ENCODE results near the gene CEP112.

CEP112 gene

GRCh38 chr17:65670667-65671371, 521.1 kb downstream of the CEP112 start:
- no peak for FAIRE-seq

DNA sequence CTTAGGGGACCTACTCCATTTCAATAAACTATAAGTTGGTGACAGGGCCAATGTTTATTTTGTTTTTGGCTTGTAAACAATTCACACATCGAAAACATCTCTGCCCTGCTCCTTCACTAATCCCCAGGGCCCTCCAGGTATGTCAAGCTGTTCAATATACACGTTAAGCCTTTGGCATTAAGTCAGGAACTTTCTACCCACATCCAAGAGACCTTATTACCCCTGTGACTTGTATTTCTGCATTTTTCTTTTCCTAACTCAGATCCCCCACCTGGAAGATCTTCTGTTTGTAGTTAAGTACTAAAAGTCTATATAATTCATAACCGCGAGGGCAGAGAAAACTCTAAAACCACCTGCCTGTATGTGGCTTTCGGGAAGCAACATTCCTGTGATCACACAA, 523.7 kb downstream of the CEP112 start:
- FAIRE-seq = no peak

- no peak for FAIRE-seq
Measured at GRCh38 chr17:65667656-65668055, 524.3 kb downstream of the CEP112 start.

GRCh38 chr17:65666876-65667321, 525.0 kb downstream of the CEP112 start:
- FAIRE-seq = no peak

GRCh38 chr17:65665966-65666365, 526.0 kb downstream of the CEP112 start:
- no peak for FAIRE-seq

GRCh38 chr17:65664696-65665095, 527.2 kb downstream of the CEP112 start:
- no peak for FAIRE-seq

GRCh38 chr17:65664266-65664665, 527.7 kb downstream of the CEP112 start:
- FAIRE-seq = no peak

- FAIRE-seq = no peak
Measured at GRCh38 chr17:65662196-65662595, 529.7 kb downstream of the CEP112 start.

- FAIRE-seq = no peak
Measured at GRCh38 chr17:65660947-65661346, 531.0 kb downstream of the CEP112 start.

GRCh38 chr17:65660078-65660477, 531.9 kb downstream of the CEP112 start:
- no peak for FAIRE-seq

DNA sequence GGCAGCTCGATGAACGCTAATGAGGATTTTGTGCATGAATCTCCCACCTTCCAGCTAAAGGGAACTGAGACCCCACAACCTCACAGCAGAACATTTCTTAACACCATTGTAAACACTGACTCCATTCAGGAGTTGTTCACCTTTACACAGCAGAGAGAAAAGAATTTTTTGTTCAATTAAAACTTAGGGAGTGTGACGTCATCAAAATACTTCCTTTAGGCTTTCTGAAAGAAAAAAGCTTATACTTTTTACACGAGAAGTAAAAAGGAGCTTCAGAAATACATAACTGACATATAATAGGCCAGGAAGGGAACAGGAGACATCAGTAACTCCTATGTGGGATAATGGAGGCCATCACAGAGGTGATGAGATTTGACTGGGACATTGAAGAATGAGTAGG, 532.4 kb downstream of the CEP112 start:
- FAIRE-seq = no peak

- FAIRE-seq = no peak
Measured at GRCh38 chr17:65657251-65657828, 534.6 kb downstream of the CEP112 start.

DNA sequence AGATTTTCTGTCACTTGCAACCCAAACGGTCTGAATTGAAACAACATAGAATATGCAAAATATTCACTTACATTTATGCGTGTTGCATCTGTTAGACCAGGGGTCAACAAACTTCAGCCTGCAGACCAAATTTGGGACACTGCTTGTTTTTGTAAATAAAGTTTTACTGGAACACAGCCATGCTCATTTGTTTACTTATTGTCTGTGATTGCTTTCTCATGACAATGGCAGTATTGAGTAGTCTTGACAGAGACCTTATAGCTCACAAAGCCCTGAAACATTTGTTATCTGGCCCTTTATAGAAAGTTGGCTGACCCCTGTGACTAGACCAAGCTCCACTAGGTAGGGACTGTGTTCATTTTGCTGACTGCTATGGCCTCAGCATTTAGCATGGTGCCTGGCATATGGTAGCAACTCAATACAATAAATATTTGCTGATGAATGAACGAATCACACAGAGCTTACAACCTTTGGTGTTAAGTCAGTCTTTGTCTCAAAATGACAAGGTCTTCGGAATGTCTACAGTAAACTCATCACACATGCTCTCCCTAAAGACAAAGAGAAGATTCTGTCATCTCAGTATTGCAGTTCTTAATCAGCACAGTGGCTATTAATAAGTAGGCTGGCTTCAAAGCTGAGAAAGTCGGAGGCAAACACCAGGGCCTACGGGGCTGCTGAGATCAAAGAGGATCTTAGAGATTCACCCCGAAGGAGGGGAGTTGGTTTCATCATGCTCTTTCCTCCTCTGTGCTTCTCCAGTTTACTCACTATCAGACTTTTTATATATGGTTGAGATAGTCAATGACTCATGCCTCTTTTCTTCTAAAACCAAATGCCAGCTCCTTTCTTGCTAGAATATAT, 535.3 kb downstream of the CEP112 start:
- no peak for FAIRE-seq

- no peak for FAIRE-seq
Measured at GRCh38 chr17:65655706-65656105, 536.2 kb downstream of the CEP112 start.

DNA sequence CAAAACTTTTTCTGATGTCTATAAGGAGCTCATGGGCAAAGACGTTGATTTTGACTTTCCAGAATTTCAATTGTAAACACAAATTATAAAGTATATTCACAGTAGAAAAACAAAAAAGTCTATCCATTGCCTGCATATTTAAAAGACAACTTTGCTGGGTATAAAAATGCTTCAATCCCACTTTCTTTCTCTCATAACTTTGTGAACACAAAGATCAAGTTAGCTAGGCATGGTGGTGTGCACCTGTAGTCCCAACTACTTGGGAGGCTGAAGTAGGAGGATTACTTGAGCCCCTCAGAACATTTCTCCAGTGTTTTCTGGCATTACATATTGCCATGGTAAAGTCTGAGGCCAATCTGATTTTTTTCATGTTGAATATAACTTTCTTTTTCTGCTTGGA, 547.4 kb downstream of the CEP112 start:
- no peak for FAIRE-seq

DNA sequence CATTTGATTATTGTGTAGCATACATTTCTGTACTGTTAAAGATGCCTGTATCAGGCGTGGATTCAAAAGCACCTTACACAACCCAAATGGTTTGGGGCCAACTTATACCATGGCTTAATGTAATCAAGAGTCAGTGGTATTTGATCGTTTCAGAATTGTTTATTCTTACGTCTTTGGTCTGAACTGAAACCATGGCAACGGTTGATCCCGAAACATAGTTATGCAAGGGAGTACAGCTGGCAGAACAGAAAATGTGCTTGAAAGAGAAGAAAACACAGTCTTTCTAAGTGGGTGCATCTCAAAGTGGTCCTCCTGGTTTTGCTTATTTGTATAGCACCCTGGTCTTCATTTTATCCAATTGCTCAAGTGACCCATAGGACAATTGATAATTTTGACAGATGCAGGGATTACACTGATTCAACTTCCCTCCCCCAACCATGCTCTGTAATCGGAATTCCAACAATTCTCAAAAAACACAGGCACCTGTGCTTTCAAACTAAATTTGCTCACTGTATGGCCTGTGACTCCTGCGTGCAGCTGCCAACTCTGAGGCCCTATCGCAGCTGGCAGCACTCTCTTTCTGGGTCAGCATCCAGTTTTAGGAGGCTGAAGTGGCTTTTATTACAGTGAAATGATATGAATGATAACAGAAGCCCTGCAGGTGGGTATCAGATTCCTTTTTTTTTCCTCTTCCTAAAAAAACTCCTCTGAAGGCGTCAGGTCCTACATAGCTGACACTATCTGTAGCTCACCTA, 553.5 kb downstream of the CEP112 start:
- FAIRE-seq = no peak

DNA sequence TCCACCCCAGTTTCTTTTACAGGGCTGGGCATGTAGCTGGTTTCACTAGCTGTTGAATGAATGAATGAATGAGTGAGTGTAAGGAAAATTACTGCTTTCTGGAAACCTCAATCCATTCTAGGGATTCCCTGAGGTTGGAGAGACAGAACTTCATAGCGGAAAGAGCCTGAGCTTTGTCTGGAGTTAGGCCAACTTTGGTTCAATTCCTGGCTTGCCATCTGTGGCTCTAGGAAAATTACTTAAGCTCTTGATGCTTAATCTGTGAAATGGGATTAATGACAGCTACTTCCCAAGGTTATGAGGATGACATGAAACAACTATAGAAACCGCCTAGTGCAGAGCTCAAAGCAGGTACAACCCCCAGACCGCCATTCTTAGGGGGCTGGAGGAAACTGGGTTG, 554.1 kb downstream of the CEP112 start:
- no peak for FAIRE-seq

DNA sequence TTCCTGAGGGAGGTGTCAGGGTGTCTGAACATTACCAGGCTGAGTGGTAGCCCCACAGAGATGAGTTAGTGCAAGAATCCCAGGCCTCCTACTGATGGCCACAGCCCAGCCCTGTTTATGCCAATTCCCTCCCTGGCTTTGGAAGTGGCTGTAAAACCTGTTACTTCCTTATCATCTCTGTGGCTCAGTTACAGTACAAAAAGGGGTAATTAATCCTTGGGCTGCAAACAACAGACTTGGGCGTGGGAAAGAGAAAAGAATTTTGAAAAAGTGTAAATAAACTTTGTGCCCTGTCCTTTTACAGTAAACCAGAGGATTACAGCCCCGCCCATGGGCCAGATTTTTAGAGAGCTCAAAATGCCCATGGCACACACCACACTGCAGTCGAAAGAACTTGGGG, 557.4 kb downstream of the CEP112 start:
- no peak for FAIRE-seq

- no peak for FAIRE-seq
Measured at GRCh38 chr17:65633988-65634387, 557.9 kb downstream of the CEP112 start.

- FAIRE-seq = no peak
Measured at GRCh38 chr17:65633146-65633881, 558.6 kb downstream of the CEP112 start.

GRCh38 chr17:65630502-65630901, 561.4 kb downstream of the CEP112 start:
- FAIRE-seq = no peak

DNA sequence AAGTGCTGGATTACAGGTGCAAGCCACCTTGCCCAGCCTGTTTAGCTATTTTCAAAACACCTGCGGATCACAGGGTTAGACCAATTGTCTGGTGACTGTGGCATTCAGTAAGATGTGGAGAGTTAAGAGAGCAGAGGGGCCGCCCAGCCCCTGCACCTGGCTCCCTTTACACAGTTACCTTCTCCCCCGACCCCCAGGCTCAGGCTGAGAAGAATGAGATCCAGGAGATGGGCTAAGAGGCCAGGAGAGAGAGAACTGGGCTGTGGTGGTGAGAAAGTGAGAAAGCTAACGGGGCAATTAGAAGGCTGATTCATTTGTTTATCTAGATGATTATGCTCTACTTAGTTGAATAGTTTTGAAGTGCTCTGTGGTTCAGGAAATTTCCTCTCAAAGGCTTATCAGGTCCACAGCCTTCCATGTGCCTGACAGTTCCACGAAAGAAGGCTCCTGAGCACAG, 562.7 kb downstream of the CEP112 start:
- FAIRE-seq = no peak
